Heart left ventricle (tissue), 13 donors: ENCODE data around the gene EIF2AK2.

Experiments
- POLR2A ChIP-seq, 2 donors: fragments of 450-650 bp; IDR thresholded peaks; one replicate each; pipeline ENCODE4 v1.6.1; 2017; ENCODE audit warnings: antibody characterized with exemption in 2 of 2, mild to moderate bottlenecking in 2 of 2, moderate library complexity in 2 of 2
- TF ChIP-seq, protein P1 (sequence below), 12 donors: fragments of 200-600 bp; sonication (generic) in 4 of 12; IDR thresholded peaks; one replicate each; pipeline versions ENCODE4 v1.5.0 to v1.8.0; 2018 to 2022; ENCODE audit warnings: antibody characterized with exemption in 12 of 12, mild to moderate bottlenecking in 5 of 12
- donor health status: ischemic (EF 13 %, LVEDD 7.1; RV severe dilation, severe dysfunction).
- donor health status: DM: no; HTN: yes; CAD: no.
- donor health status: DM: no; HTN: no; CAD: no.
- donor health status: ischemic (EF 25% LVEDD 6.9; RV normal size, moderate dysfunction).
- donor health status: ischemic (EF 25% LVEDD 5.7; RV mildly dilated, moderate dysfunction).
- donor health status: ischemic (EF 35%, LVEDD 5.7; RV mildly dilated, moderate dysfunction).
- donor health status: nonischemic (EF 11% LVEDD 7.7; RV severe dilation, severe dysfunction).
- donor health status: DM: yes; HTN: yes; CAD: no.
- donor health status: PGD.
- donor health status: ischemic (EF 29% LVEDD 5.4; RV normal size, mild dysfunction).
- donor health status: nonischemic (EF 23%, LVEDD 6.1; RV moderate dilation, normal function).

- no peak for TF ChIP-seq POLR2A (IDR thresholded peaks at IDR 0.05)
- TF ChIP-seq, protein P1, sequence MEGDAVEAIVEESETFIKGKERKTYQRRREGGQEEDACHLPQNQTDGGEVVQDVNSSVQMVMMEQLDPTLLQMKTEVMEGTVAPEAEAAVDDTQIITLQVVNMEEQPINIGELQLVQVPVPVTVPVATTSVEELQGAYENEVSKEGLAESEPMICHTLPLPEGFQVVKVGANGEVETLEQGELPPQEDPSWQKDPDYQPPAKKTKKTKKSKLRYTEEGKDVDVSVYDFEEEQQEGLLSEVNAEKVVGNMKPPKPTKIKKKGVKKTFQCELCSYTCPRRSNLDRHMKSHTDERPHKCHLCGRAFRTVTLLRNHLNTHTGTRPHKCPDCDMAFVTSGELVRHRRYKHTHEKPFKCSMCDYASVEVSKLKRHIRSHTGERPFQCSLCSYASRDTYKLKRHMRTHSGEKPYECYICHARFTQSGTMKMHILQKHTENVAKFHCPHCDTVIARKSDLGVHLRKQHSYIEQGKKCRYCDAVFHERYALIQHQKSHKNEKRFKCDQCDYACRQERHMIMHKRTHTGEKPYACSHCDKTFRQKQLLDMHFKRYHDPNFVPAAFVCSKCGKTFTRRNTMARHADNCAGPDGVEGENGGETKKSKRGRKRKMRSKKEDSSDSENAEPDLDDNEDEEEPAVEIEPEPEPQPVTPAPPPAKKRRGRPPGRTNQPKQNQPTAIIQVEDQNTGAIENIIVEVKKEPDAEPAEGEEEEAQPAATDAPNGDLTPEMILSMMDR (IDR thresholded peaks at IDR 0.05) = no peak
Observed at GRCh38 chr2:37142546-37142945, 14.2 kb downstream of the EIF2AK2 start.
